ENCODE results near the gene RRAS.

RRAS gene

GRCh38 chr19:49656456-49657109 lies 16.6 kb upstream of the RRAS start:
- Mint-ChIP-seq H3K4me1 (no peaks in the 10 kb centered on the region), H3K27me3 (no peaks in the 10 kb centered on the region), H3K27ac (ENCODE audit: low read depth) (no peak overlapping the region), H3K4me3 (no peak overlapping the region), H3K9me3 (no peaks in the 10 kb centered on the region), H3K36me3 (ENCODE audit: insufficient read depth) (peaks cover 30% of the 10 kb centered on the region)
- ATAC-seq (replicated peaks; ENCODE audit: extremely low read depth, poor library complexity, severe bottlenecking) (no peak), DNase-seq (ENCODE audit: low spot score in 2 of 2) (no peak)

- ATAC-seq (replicated peaks; ENCODE audit: extremely low read depth, poor library complexity, severe bottlenecking): peak; percentile 58
- Mint-ChIP-seq H3K36me3 (ENCODE audit: insufficient read depth) (peaks cover 28% of the 10 kb centered on the region), H3K9me3 (no peaks in the 10 kb centered on the region), H3K27ac (ENCODE audit: low read depth) (peak overlapping the region; percentile 55), H3K27me3 (no peaks in the 10 kb centered on the region), H3K4me1 (no peaks in the 10 kb centered on the region), H3K4me3 (no peak overlapping the region)
- DNase-seq (ENCODE audit: low spot score in 2 of 2): no peak
Observed at GRCh38 chr19:49655570-49656455, 15.9 kb upstream of the RRAS start.

GRCh38 chr19:49654581-49654980 lies 14.6 kb upstream of the RRAS start:
- no peak overlapping the region for H3K4me3 Mint-ChIP-seq
- no peak overlapping the region for H3K27ac Mint-ChIP-seq (ENCODE audit: low read depth)
- no peak for DNase-seq (ENCODE audit: low spot score in 2 of 2)
- peaks cover 26% of the 10 kb centered on the region for H3K36me3 Mint-ChIP-seq (ENCODE audit: insufficient read depth)
- no peak for ATAC-seq (replicated peaks; ENCODE audit: extremely low read depth, poor library complexity, severe bottlenecking)
- H3K4me1 Mint-ChIP-seq: no peaks in the 10 kb centered on the region
- H3K9me3 Mint-ChIP-seq: no peaks in the 10 kb centered on the region
- no peaks in the 10 kb centered on the region for H3K27me3 Mint-ChIP-seq

GRCh38 chr19:49653466-49653806 lies 13.5 kb upstream of the RRAS start:
- Mint-ChIP-seq H3K4me3 (no peak overlapping the region), H3K4me1 (no peaks in the 10 kb centered on the region), H3K27ac (ENCODE audit: low read depth) (no peak overlapping the region), H3K27me3 (no peaks in the 10 kb centered on the region), H3K36me3 (ENCODE audit: insufficient read depth) (peaks cover 27% of the 10 kb centered on the region), H3K9me3 (no peaks in the 10 kb centered on the region)
- DNase-seq (ENCODE audit: low spot score in 2 of 2): no peak
- no peak for ATAC-seq (replicated peaks; ENCODE audit: extremely low read depth, poor library complexity, severe bottlenecking)

GRCh38 chr19:49652551-49653465 lies 12.9 kb upstream of the RRAS start:
- Mint-ChIP-seq H3K4me3 (no peak overlapping the region), H3K36me3 (ENCODE audit: insufficient read depth) (peaks cover 29% of the 10 kb centered on the region), H3K9me3 (no peaks in the 10 kb centered on the region), H3K27ac (ENCODE audit: low read depth) (no peak overlapping the region), H3K27me3 (no peaks in the 10 kb centered on the region), H3K4me1 (no peaks in the 10 kb centered on the region)
- no peak for DNase-seq (ENCODE audit: low spot score in 2 of 2)
- ATAC-seq (replicated peaks; ENCODE audit: extremely low read depth, poor library complexity, severe bottlenecking): no peak

GRCh38 chr19:49651820-49652550 lies 12.0 kb upstream of the RRAS start:
- peaks cover 25% of the 10 kb centered on the region for H3K36me3 Mint-ChIP-seq (ENCODE audit: insufficient read depth)
- no peak for DNase-seq (ENCODE audit: low spot score in 2 of 2)
- no peaks in the 10 kb centered on the region for H3K9me3 Mint-ChIP-seq
- no peak for ATAC-seq (replicated peaks; ENCODE audit: extremely low read depth, poor library complexity, severe bottlenecking)
- H3K27ac Mint-ChIP-seq (ENCODE audit: low read depth): no peak overlapping the region
- H3K4me1 Mint-ChIP-seq: no peaks in the 10 kb centered on the region
- H3K27me3 Mint-ChIP-seq: no peaks in the 10 kb centered on the region
- no peak overlapping the region for H3K4me3 Mint-ChIP-seq

- ATAC-seq (replicated peaks; ENCODE audit: extremely low read depth, poor library complexity, severe bottlenecking) (no peak), DNase-seq (ENCODE audit: low spot score in 2 of 2) (no peak)
- no peak overlapping the region for H3K4me3 Mint-ChIP-seq
- peaks cover 27% of the 10 kb centered on the region for H3K36me3 Mint-ChIP-seq (ENCODE audit: insufficient read depth)
- no peak overlapping the region for H3K27ac Mint-ChIP-seq (ENCODE audit: low read depth)
- H3K9me3 Mint-ChIP-seq: no peaks in the 10 kb centered on the region
- no peaks in the 10 kb centered on the region for H3K4me1 Mint-ChIP-seq
- no peaks in the 10 kb centered on the region for H3K27me3 Mint-ChIP-seq
Observed at GRCh38 chr19:49651029-49651819, 11.3 kb upstream of the RRAS start.

GRCh38 chr19:49646586-49646985 lies 6.6 kb upstream of the RRAS start:
- H3K27ac Mint-ChIP-seq (ENCODE audit: low read depth): no peak overlapping the region
- peaks cover 36% of the 10 kb centered on the region for H3K4me1 Mint-ChIP-seq
- H3K9me3 Mint-ChIP-seq: no peaks in the 10 kb centered on the region
- no peaks in the 10 kb centered on the region for H3K27me3 Mint-ChIP-seq
- no peak for ATAC-seq (replicated peaks; ENCODE audit: extremely low read depth, poor library complexity, severe bottlenecking)
- no peak for DNase-seq (ENCODE audit: low spot score in 2 of 2)
- peaks cover 31% of the 10 kb centered on the region for H3K36me3 Mint-ChIP-seq (ENCODE audit: insufficient read depth)
- H3K4me3 Mint-ChIP-seq: no peak overlapping the region

GRCh38 chr19:49645995-49646394 lies 6.1 kb upstream of the RRAS start:
- DNase-seq (ENCODE audit: low spot score in 2 of 2) (no peak), ATAC-seq (replicated peaks; ENCODE audit: extremely low read depth, poor library complexity, severe bottlenecking) (no peak)
- H3K4me3 Mint-ChIP-seq: no peak overlapping the region
- H3K36me3 Mint-ChIP-seq (ENCODE audit: insufficient read depth): peaks cover 34% of the 10 kb centered on the region
- H3K9me3 Mint-ChIP-seq: no peaks in the 10 kb centered on the region
- peaks cover 40% of the 10 kb centered on the region for H3K4me1 Mint-ChIP-seq
- no peaks in the 10 kb centered on the region for H3K27me3 Mint-ChIP-seq
- H3K27ac Mint-ChIP-seq (ENCODE audit: low read depth): no peak overlapping the region

- H3K36me3 Mint-ChIP-seq (ENCODE audit: insufficient read depth): peaks cover 37% of the 10 kb centered on the region
- no peak overlapping the region for H3K4me3 Mint-ChIP-seq
- ATAC-seq (replicated peaks; ENCODE audit: extremely low read depth, poor library complexity, severe bottlenecking): no peak
Observed at GRCh38 chr19:49645592-49645991, 5.6 kb upstream of the RRAS start.

GRCh38 chr19:49643466-49643865 lies 3.5 kb upstream of the RRAS start:
- ATAC-seq (replicated peaks; ENCODE audit: extremely low read depth, poor library complexity, severe bottlenecking): no peak
- Mint-ChIP-seq H3K9me3 (no peaks in the 10 kb centered on the region), H3K4me3 (no peak overlapping the region), H3K4me1 (peaks cover 60% of the 10 kb centered on the region), H3K27ac (ENCODE audit: low read depth) (no peak overlapping the region), H3K27me3 (no peaks in the 10 kb centered on the region), H3K36me3 (ENCODE audit: insufficient read depth) (peaks cover 33% of the 10 kb centered on the region)
- no peak for DNase-seq (ENCODE audit: low spot score in 2 of 2)

More at GRCh38 chr19:49645592-49645991, 5.6 kb upstream of the RRAS start:
- H3K9me3 Mint-ChIP-seq: no peaks in the 10 kb centered on the region
- H3K27me3 Mint-ChIP-seq: no peaks in the 10 kb centered on the region
- peaks cover 44% of the 10 kb centered on the region for H3K4me1 Mint-ChIP-seq
- no peak for DNase-seq (ENCODE audit: low spot score in 2 of 2)
- H3K27ac Mint-ChIP-seq (ENCODE audit: low read depth): peak overlapping the region; percentile 57
